Retina (tissue), 1 donor: ENCODE measurements around the gene MLEC.
A peak's percentile ranks its signal among the peaks of the same experiment; 100 is the strongest.
"Not testable (repeated sequence)": the region's sequence is repeated elsewhere in the genome, so short reads cannot be mapped to it uniquely, and the experiment has no call there.

Experiments
- DNase-seq: peaks from one replicate; pipeline ENCODE4 v3.0.0-alpha.2; 2016

The MLEC gene

DNA sequence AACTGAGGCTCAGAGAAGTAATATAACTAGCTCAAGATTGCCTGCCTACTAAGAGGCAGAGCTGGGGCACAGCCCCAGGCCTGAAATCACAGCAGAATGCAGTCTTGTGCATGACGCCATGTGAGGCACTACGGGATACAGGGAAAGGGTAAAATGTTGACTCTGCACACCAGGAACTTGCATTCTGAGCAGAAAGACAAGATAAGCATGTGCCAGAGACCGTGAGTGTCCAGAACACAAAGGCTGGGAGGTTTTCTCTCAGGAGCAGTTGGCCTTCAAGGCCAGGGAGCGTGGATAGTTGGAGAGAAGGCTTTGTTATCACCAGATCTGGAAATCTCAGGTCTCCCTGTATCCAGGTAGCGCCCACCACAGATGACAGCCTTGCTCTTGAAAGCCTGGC, 23.2 kb upstream of the MLEC start:
- no peak for DNase-seq

DNA sequence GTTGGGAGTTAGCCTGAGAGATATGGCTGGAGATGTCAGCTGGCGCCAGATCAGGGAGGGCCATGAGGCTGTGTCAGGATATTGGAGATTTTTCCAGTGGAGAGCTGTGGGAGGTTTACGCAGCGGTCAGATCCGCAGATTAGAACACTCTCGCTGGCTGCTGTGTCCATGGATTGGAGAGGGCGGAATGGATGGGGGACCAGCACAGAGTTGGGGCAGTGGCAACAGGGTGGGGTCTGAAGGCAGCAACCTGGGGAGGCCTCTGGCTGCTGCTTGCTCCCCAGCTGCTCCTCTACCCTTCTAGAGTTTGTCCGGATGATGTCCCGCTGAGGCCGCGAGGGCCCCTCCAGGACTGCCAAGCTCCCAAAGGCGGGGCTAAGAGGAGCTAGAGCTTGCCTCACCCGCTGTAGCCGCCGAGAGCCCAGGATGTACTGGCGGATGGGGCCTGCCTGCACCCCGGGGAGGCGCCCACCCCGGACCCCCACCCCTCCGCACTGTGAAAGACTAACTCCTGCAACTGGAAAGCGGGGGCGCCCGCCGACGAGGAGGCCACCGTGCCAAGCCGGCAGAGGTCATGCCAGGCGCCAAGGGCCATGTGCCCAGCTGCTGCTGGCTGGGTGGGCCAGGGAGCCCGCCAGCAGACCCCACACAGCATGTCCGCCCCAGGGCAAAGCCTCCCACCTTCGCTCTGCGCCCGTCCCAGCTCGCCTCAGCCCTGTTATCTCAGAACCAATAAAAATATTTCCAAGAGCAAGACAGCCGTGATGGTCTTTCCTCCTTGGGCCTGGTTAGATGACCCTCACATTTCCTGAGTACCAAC, 20.2 kb upstream of the MLEC start:
- DNase-seq: no peak

DNA sequence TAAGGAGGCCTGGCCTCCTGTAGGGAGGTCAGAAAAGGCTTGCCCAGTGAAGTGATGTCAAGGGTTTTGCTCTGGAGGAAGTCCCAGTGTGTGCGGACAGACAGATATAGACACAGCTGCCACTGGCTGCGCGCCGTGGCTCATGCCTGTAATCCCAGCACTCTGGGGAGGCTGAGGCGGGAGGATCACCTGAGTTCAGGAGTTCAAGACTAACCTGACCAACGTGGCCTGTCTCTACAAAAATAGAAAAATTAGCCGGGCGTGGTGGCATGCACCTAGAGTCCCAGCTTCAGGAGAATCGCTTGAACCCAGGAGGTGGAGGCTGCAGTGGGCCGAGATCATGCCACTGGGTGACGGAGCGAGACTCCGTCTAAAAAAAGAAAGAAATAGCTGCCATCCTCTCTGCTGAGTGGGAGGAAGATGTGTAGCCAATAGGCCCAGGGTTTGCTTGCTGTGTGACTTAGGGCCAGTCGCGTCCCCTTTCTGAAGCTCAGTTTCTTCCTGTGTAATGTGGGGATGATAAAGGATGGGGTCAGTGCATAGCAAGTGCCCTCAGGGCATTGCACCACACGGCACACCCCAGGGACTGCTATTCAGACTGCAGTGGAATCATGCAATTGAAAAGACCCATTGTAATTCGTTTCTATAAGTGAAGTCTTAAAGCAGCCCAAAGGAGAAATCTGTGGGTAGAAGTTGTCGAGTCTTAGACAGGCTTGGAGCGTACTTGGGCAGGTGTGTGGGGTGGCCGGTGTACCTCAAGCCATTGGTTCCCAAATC, 18.7 kb upstream of the MLEC start:
- no peak for DNase-seq

DNA sequence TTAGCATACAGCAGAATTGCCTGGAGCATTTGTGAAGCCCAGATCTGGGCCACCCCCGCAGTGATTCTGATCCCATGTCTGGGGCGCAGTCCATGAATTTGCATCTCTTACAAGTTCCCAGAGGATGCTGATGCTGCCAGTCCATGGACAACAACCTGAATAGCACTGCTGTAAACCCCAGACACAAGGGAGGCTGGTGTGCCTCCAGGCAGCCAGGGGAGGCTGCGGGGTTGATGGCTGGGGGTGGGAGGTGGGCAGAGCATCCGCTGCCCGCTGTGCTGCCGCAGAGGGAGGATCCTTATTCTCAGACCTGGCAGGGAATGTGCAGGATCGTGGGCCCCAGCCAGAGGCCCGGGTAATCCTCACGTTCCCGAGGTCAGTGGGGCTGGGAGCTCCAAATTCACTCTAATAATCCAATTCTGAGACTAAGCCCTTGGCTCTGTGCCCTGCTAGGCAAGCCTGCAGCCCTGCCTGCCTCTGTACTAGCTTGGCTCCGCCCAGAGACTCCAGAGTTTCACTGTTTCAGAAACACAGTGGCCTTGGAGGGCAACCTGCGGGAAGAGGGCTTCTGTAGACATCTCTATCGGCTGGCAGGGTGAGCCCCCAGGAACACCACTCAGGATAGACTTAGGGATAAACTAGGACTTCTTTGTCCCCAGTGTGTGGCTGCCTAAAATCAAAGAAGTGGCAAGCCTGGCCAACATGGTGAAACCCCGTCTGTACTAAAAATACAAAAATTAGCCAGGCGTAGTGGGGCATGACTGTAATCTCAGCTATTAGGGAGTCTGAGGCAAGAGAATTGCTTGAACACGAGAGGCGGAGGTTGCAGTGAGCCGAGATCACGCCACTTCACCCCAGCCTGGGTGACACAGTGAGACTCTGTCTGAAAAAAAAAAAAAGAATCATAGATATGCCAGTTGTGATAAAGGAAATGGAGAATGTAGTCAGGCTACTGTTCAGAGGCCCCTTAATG, 17.8 kb upstream of the MLEC start:
- peak; percentile 39 for DNase-seq

DNA sequence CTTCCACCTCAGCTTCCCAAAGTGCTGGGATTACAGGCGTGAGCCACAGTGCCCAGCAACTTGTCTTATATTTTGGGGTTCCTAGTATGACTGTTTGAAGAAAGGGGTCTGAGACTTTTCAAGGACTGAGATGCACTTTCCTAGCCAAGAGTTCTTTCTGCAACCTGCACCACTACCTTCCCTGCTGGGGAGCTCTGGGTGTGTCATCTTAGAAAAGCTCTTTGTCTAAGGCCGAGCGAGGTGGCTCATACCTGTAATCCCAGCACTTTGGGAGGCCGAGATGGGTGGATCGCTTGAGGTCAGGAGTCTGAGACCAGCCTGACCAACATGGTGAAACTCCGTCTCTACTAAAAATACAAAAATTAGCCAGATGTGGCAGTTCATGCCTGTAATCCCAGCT, 16.7 kb upstream of the MLEC start:
- not testable (repeated sequence) for DNase-seq

DNA sequence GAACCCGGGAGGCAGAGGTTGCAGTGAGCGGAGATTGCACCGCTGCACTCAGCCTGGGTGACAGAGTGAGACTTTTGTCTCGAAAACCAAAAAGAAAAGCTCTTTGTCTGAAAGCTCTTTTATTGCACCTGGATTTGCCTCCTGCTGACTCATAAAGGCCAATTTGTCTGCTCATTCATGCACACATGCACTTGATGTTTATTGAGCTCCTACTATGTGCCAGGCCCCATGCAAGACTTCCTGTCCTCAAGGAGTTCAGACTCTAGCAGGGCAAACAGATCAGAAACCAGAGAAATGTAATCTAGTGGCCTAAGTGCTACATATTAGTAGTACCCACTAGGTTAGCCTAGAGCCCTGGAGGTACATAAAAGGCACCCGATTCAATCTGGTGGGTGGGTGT, 16.3 kb upstream of the MLEC start:
- DNase-seq: no peak

DNA sequence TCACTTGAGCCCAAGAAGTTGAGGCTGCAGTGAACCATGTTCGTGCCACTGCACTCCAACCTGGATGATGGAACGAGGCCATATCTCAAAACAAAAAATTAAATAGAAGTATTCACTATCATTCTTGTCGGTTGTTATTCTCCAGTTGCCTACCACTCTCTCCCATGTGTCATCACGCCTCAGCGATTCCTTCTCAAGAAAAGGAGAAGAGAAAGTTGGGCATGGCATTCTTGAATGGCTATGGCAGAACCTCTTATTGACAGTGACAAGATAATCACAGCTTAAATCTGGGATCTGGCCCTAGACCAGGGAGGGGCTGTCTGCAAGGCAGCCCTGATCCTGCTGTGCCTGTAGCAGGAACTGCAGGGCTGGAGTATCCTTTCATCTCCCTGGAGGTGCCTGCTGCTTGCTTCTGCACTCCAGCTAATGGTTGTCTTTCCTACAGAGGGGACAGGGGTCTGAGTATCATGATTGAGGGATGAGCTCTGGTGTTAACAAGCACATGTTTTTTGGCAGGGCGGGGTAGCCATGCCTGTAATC, 12.8 kb upstream of the MLEC start:
- no peak for DNase-seq

DNA sequence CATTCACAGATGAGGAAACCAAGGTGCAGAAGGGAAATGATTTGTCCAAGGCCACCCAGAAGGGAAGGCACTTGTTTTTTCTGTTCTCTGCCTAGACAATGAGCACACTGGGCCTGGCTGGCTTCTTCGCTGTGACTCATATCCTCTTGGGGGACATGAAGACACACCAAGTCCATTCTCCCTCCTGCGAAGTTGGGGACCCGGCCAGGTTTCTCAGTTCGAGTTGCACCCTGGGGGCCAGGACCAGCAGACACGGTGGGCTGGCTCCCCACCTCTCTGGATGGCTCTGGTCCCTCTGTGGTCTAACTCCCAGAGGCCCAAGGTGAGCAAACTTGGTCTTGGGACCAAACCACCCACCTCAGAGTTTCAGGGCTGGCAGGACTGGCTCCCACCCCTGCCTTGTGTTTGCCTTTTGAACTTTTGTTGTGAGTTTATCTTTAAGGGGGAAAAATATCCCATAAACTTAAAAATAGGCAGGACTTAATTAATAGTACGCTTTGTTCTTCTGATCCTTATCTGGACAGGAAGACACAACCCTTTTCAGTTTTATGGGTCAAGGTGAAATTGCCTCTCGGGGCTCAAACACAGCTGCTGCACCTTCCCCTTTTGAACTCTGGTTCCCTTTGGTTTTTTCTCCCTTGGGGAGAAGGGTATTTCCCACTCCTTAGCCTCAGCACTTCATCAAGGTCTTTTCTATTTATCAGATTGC, 9.0 kb upstream of the MLEC start:
- no peak for DNase-seq

DNA sequence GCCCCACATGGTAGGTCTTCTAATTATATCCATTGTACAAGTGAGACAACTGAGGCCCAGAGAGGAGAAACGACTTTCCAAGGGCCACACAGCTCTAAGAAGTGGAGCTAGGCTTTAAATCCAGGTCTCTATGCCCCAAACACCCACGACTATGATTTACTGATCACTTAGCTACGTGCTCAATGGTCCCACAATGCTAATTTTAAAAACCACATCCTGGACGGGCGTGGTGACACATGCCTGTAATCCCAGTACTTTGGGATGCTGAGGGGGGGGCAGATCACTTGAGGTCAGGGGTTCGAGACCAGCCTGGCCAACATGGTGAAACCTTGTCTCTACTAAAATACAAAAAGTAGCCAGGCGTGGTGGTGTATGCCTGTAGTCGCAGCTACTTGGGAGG, 8.4 kb upstream of the MLEC start:
- no peak for DNase-seq

DNA sequence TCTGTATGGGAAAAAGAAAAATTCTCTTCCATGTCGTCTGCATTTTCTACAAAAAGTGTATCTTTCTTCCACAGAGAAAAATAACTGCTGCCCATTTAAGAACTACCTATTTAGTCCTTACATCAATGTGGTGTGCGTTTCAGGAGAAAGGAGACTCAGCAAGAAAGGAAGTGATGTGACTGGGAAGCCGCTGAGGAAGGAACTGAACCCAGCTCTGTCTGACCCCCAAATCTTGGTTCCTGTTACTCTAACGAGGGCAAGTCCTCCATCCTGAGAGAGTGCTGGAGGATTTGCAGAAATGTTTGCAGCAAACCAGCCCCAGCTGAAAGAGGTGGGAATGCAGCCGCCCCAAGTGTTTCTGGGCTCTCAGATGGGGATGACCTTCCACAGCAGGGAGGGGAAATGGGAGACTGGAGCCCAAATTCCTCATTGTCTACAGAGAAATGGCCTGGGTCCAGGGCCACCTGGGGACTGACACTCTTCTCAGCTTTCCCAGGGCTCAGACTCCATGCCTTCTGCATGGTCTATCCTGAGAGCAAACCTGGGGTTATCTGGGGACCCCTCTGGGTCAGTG, 6.7 kb upstream of the MLEC start:
- DNase-seq: no peak

DNA sequence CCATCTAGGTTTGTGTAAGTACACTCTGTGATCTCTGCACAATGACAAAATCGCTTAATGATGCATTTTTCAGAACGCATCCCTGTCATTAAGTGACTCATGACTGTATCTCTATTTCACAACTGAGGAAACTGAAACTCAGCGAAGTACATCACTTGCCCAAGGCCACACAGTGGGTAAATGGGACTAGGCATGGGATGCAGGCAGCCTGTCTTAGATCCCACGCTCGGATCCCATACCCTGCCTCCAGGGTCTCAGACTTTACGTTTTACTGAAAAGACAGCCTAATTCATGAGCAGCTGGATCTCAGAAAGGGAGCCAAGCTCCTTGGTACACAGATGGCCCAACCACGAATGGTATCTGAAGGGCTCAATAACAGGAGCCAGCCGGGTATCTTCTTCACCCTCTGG, 2.4 kb upstream of the MLEC start:
- DNase-seq: no peak

DNA sequence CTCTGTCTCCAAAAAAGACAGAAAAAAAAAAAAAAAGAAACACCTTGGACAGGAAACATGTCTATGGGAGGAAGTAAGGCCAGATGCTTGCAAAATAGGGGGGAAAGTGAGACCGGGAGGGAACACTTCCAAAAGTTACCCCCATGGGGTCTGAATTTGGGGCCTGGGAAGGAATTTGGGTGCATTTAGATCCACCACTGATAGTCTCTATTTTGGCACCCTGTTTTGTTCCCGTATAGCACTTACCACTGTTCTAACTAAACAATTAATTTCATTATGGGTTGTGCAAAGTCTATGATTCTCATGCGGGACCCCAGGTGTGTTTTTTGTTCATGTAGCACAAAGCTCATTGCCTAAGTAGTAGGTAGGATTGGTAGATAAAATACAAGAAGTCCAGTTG, 1.4 kb upstream of the MLEC start:
- DNase-seq: no peak

DNA sequence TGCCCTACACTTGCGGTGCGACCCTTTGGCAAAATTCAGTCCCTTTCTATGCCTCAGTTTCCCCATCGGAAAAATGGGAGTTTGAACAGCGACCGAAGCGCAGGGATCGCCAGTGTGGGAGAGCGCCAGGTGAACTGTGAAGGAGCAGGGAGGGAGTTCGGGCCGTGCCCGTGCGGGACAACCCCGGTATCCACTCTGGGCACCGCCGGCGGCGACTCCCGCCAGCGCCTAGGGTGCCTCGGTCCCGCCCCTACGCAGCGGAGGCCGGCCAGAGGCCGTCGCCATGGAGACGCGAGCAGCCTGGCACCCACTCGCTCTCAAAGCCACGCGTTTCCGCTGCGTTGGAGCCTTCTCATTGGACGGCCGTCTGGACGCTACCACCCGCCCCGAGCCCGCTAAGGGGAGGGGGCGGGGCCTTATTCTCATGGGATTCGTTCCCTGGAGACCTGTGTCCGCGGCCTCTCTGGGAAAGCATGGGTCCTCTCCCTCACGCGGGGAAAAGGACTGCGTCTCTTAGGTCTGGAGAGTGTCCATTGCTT, 729 bp upstream of the MLEC start:
- peak; percentile 99 for DNase-seq

DNA sequence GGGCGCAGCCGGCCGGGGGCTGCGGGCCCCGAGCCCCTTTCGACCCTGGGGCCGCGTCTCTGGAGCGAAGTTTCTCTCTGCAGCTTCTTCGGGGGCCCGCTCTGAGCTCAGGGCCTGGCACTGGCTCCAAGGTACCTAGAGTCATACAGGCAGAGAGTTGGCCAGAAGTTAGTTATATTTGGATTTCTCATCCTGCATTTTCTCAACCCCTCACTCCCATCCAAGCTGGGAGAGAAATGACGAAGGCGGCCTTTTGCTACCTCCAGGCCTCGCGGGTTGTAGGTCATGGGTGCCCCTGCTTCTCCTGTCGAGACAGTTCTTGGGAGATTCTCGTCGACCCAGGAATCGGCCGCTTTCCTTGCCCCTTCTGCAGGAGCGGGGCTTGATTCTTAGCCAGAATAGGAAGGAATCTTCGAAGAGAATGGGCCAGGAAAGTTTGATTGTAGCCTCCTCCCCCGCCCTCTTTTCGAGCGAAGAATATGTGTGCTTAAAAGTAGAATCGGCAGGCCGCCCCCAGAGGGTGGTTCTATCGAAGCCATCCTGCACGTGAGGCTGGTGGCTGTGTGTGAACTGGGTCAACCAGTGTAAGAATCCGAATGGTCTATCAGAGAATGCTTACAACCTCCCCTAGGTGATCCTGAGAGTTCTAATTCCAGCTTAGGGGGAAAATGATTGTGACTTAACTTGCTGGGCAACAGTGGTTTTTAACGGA, 785 bp downstream of the MLEC start:
- DNase-seq: peak; percentile 54

DNA sequence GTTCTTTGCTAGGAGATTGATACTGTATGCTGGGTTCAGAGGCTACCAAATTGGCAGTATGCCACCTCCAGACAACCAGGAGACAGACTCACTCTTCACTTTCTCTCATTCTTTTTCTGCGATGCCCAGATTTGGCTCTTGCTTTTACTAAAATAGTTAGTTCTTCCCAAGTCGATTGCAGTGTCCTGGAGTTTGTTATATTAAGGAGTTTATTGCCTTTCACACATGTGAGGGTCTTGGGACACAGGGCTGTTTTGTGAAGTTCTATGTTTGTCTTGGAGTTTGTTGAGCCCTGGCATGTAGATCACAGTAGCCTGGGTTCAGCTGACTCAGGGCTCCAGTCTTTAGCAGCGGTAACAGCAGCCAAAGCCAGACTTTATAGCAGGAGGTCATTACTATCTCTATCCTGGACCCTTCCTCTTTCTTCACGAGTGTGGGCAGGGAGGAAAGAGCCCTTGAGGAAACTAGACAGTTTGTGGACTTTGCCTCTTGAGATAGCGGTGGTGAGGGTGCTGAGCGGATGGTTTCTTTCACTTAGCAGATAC, 1.6 kb downstream of the MLEC start:
- no peak for DNase-seq

DNA sequence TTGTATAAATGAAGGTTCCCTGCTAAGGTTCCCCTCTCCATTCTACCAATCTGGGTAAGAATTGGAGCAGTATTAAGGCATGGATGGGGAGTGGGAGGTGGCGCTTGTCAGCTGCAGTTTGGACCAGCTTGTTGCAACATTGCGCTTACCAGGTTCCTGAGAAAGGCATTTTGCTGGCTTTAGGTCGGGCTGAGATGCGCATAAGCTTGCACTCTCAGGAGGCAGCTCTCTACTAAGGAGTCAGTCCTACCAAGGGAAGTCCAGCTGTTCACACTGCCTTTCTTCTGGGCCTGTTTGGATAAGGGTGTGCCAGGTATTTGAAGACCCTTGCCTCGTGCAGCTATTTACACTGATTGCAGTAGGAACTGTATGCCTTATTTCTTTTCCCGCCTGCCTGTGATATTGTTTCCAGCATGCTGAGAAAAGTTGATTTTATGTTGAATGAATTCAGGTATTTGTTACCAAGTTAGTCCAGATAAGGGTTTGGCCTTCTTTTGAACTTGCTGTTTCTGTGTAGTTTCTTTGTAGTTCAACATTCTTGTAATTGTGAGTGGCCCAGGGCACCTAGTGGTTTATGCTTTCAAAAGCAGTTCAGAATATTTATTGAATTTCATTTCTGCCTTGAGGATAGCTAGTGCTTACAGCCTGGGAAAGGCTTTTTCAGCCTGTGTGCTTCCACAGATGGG, 2.6 kb downstream of the MLEC start:
- DNase-seq: no peak

DNA sequence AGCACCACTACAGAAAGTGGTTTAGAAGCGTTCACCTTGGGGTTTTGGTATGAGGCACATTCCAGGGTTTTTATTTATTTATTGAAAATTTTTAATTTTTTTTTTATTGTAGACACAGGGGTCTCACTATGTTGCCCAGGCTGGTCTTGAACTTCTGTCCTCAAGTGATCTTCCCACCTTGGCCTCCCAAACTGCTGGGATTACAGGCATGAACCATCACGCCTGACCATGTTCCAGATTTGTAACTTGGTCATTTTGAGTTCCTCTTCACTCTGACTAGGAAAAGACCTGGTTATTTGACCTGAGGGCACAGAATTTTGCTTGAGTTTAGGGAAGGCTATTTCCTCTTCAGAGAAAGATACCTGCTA, 3.1 kb downstream of the MLEC start:
- DNase-seq: no peak

DNA sequence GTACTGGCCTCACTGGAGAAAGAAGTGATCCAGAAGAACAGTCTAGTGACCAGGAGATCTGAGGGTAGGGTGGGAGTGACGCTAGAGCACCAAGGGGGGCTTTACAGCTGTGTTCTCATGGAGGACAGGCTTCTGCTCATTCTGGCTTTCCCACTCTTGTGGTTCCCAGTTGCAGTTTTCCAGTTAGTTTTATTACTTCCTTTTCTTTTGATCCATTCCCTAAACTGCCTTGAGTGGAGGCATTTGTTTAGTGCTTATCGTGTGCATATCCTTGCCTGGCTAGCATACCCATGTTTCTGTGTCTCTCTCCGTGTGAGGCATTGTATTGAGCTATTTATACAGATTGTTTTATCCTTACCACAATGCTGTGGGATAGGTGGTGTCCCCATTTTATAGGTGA, 4.0 kb downstream of the MLEC start:
- DNase-seq: no peak

DNA sequence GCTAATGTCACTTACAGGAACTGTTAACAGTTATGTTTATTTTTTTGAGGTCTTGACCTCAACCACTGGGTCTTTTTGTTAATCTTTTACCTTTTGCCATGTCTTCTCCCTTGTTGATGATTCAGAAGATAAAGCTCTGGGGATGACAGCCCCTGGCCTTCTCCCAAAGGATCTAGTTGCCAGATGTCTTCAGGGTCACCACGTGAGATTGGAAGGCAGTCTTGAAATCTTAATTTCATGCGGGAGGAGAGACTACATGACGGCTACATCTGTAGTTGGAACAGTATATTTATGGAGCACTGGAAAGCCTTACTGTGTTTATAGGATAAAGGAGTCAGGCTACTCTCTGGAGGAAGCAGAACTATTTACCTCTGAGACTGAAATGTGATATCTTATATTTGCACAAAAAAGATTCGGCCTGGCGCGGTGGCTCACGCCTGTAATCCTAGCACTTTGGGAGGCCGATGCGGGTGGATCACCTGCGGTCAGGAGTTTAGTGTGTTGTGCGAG, 5.6 kb downstream of the MLEC start:
- DNase-seq: no peak

DNA sequence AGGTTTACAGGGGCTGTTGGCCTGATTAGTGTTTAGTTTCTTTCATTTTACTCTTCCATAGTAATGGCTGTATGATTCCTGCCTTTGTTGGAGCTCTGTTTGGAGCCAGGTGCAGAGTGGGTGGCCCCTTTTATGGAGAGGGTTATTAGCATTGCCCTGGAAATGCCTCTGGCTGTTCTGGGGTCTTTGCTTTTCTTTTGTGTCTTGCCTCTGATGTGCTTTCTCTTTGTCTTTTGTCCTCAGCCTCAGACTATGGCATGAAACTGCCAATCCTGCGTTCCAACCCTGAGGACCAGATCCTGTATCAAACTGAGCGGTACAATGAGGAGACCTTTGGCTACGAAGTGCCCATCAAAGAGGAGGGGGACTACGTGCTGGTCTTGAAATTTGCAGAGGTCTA, 6.9 kb downstream of the MLEC start:
- peak; percentile 77 for DNase-seq
